OCI-LY3 (cell line): ENCODE data around the gene CFAP54.

ENCODE experiments used
- H2AFZ ChIP-seq: fragments of 200-600, 300-600 bp; shearing (Covaris generic); 2 replicates; pipeline ENCODE4 v1.6.0; 2014; ENCODE audit warnings: antibody characterized with exemption, low read depth, low read length
- H3K27ac ChIP-seq: fragments of 200-600, 300-600 bp; sonication (generic); 2 replicates; pipeline ENCODE4 v1.5.1; 2014; ENCODE audit warnings: mild to moderate bottlenecking, low read length, moderate library complexity, mixed read lengths
- H3K27me3 ChIP-seq: fragments of 200-600, 300-600 bp; sonication (generic); 2 replicates; pipeline ENCODE4 v1.6.1; 2014; ENCODE audit warnings: low read depth, low read length, mixed read lengths
- H3K36me3 ChIP-seq: fragments of 200-600, 300-600 bp; sonication (generic); replicated peaks from 2 replicates; pipeline ENCODE3; 2014; ENCODE audit warnings: low read depth, low read length, mixed read lengths
- H3K4me1 ChIP-seq: fragments of 300-600, 200-600 bp; sonication (generic); 2 replicates; pipeline ENCODE4 v1.6.1; 2014; ENCODE audit warnings: low read length, mixed read lengths
- H3K4me2 ChIP-seq: fragments of 200-600, 300-600 bp; sonication (generic); 2 replicates; pipeline ENCODE4 v1.6.1; 2014; ENCODE audit warnings: low read length, mixed read lengths
- H3K4me3 ChIP-seq: fragments of 300-600, 200-600 bp; sonication (generic); 2 replicates; pipeline ENCODE4 v1.5.1; 2014; ENCODE audit warnings: antibody characterized with exemption, mild to moderate bottlenecking, low read length, moderate library complexity
- H3K79me2 ChIP-seq: fragments of 300-600, 200-600 bp; shearing (Covaris generic); 2 replicates; pipeline ENCODE4 v1.6.1; 2014; ENCODE audit warnings: mild to moderate bottlenecking, low read length, mixed read lengths
- H3K9ac ChIP-seq: fragments of 300-600, 200-600 bp; shearing (Covaris generic); 2 replicates; pipeline ENCODE4 v1.6.0; 2014; ENCODE audit warnings: mild to moderate bottlenecking, low read length, moderate library complexity
- H3K9me3 ChIP-seq: fragments of 200-600, 300-600 bp; shearing (Covaris generic); 2 replicates; pipeline ENCODE4 v1.6.1; 2014; ENCODE audit warnings: low read length, mixed read lengths; ENCODE audit not compliant: insufficient read depth
- H4K20me1 ChIP-seq: fragments of 200-600, 300-600 bp; sonication (generic); 2 replicates; pipeline ENCODE4 v1.6.1; 2016; ENCODE audit warnings: low read length, mixed read lengths; ENCODE audit not compliant: insufficient read depth
- CTCF ChIP-seq: fragments of 200-600, 300-600 bp; sonication (generic); IDR thresholded peaks from 2 replicates; pipeline ENCODE4 v1.5.1; 2014; ENCODE audit warnings: antibody characterized with exemption, low read length, low read depth
- EZH2phosphoT487 ChIP-seq: fragments of 200-600 bp; shearing (Covaris generic); IDR thresholded peaks from 2 replicates; pipeline ENCODE4 v1.6.1; 2018; ENCODE audit warnings: antibody characterized with exemption, mixed run types, low read depth

Gene CFAP54

GRCh38 chr12:96878704-96879103, 389.3 kb downstream of the CFAP54 start:
- Histone ChIP-seq H3K9me3 (no peaks in the 10 kb centered on the region), H3K9ac (no peak overlapping the region), H2AFZ (no peak overlapping the region), H3K79me2 (no peaks in the 10 kb centered on the region), H4K20me1 (no peaks in the 10 kb centered on the region), H3K4me2 (no peak overlapping the region), H3K27me3 (0 out of 2 replicates have a peak, but pooled peaks cover 7% of the 10 kb centered on the region), H3K4me3 (no peak overlapping the region), H3K36me3 (no peaks in the 10 kb centered on the region), H3K4me1 (no peaks in the 10 kb centered on the region), H3K27ac (no peak overlapping the region)
- TF ChIP-seq CTCF, result no peak
- no peak for TF ChIP-seq EZH2phosphoT487

GRCh38 chr12:96879301-96879700, 389.9 kb downstream of the CFAP54 start:
- Histone ChIP-seq H3K4me1 (no peaks in the 10 kb centered on the region), H3K27ac (no peak overlapping the region), H3K27me3 (0 out of 2 replicates have a peak, but pooled peaks cover 7% of the 10 kb centered on the region), H3K79me2 (no peaks in the 10 kb centered on the region), H3K36me3 (no peaks in the 10 kb centered on the region), H3K4me3 (no peak overlapping the region), H3K9me3 (no peaks in the 10 kb centered on the region), H3K4me2 (no peak overlapping the region), H4K20me1 (no peaks in the 10 kb centered on the region), H2AFZ (no peak overlapping the region), H3K9ac (no peak overlapping the region)
- TF ChIP-seq CTCF (no peak), EZH2phosphoT487 (no peak)

- TF ChIP-seq CTCF, result no peak
- TF ChIP-seq EZH2phosphoT487, result no peak
- Histone ChIP-seq H2AFZ (no peak overlapping the region), H4K20me1 (no peaks in the 10 kb centered on the region), H3K4me1 (no peaks in the 10 kb centered on the region), H3K4me2 (no peak overlapping the region), H3K27me3 (0 out of 2 replicates have a peak, but pooled peaks cover 7% of the 10 kb centered on the region), H3K9me3 (no peaks in the 10 kb centered on the region), H3K4me3 (no peak overlapping the region), H3K36me3 (no peaks in the 10 kb centered on the region), H3K27ac (no peak overlapping the region), H3K79me2 (no peaks in the 10 kb centered on the region), H3K9ac (no peak overlapping the region)
Observed at GRCh38 chr12:96880220-96880619, 390.8 kb downstream of the CFAP54 start.

GRCh38 chr12:96881608-96882007, 392.2 kb downstream of the CFAP54 start:
- H3K9ac ChIP-seq, result no peak overlapping the region

More at GRCh38 chr12:96881608-96882007, 392.2 kb downstream of the CFAP54 start:
- H2AFZ ChIP-seq, result no peak overlapping the region
- no peaks in the 10 kb centered on the region for H4K20me1 ChIP-seq
- H3K4me1 ChIP-seq, result no peaks in the 10 kb centered on the region
- no peaks in the 10 kb centered on the region for H3K79me2 ChIP-seq
- H3K36me3 ChIP-seq, result no peaks in the 10 kb centered on the region
- 0 out of 2 replicates have a peak, but pooled peaks cover 5% of the 10 kb centered on the region for H3K27me3 ChIP-seq
- no peak overlapping the region for H3K4me3 ChIP-seq
- no peak for TF ChIP-seq CTCF
- TF ChIP-seq EZH2phosphoT487, result no peak
- no peak overlapping the region for H3K4me2 ChIP-seq
- no peak overlapping the region for H3K27ac ChIP-seq
- no peaks in the 10 kb centered on the region for H3K9me3 ChIP-seq
